ENCODE data around the gene EIF2AK3. TPM values are rescaled to one million over a fixed set of nuclear protein-coding genes. Genes with fewer than 3 reads are reported as not detected.

Gene EIF2AK3
- total RNA-seq, 1 experiment from 2014 or later = 21.8 TPM

DNA sequence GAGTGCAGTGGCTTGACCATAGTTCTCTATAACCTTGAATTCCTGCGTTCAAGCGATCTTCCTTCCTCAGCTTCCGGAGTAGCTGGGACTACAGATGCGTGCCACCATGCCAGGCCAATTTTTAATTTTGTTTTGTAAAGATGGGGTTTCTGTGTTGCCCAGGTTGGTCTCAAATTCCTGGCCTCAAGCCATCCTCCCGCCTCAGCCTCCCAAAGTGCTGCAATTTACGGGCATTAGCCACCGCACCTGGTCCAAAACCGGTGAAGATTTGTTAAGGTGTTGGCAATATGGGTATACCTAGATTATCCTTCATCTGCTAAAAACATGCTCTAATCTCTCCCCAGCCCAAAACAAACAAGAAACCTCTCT is 1.3 kb upstream of the EIF2AK3 start:
- intact Hi-C loops (cut with micrococcal nuclease) = no loop called here
- H3K36me3 Mint-ChIP-seq (ENCODE audit: insufficient read depth, unreplicated experiment) = no peaks in the 10 kb centered on the region
- DNase-seq (ENCODE audit: unreplicated experiment) = no peak
- no peaks in the 10 kb centered on the region for H3K4me1 Mint-ChIP-seq (ENCODE audit: insufficient read depth, unreplicated experiment)
- H3K4me3 Mint-ChIP-seq (ENCODE audit: unreplicated experiment) = no peak overlapping the region
- ChIA-PET CTCF (interaction anchor here (0.7 to 4.1 kb wide), 6 partner anchors 14 to 62 kb away, joined by 3 to 29 read pairs (median 4); partner anchors contain the start of gene RPIA), POLR2A (interaction anchor here (0.6 to 4.4 kb wide), 19 partner anchors 10 to 1504 kb away, joined by 3 to 119 read pairs (median 6); partner anchors contain the start of gene RPIA)
- no TSS peak for BruUV-seq (replicated peaks)
- H3K27me3 Mint-ChIP-seq (ENCODE audit: insufficient read depth, unreplicated experiment) = no peaks in the 10 kb centered on the region
- H3K27ac Mint-ChIP-seq (ENCODE audit: low read depth, unreplicated experiment) = no peak overlapping the region
- TF ChIP-seq, protein P1, sequence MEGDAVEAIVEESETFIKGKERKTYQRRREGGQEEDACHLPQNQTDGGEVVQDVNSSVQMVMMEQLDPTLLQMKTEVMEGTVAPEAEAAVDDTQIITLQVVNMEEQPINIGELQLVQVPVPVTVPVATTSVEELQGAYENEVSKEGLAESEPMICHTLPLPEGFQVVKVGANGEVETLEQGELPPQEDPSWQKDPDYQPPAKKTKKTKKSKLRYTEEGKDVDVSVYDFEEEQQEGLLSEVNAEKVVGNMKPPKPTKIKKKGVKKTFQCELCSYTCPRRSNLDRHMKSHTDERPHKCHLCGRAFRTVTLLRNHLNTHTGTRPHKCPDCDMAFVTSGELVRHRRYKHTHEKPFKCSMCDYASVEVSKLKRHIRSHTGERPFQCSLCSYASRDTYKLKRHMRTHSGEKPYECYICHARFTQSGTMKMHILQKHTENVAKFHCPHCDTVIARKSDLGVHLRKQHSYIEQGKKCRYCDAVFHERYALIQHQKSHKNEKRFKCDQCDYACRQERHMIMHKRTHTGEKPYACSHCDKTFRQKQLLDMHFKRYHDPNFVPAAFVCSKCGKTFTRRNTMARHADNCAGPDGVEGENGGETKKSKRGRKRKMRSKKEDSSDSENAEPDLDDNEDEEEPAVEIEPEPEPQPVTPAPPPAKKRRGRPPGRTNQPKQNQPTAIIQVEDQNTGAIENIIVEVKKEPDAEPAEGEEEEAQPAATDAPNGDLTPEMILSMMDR (IDR thresholded peaks at IDR 0.05; ENCODE audit: unreplicated experiment) = no peak
- no peaks in the 10 kb centered on the region for H3K9me3 Mint-ChIP-seq (ENCODE audit: unreplicated experiment)

DNA sequence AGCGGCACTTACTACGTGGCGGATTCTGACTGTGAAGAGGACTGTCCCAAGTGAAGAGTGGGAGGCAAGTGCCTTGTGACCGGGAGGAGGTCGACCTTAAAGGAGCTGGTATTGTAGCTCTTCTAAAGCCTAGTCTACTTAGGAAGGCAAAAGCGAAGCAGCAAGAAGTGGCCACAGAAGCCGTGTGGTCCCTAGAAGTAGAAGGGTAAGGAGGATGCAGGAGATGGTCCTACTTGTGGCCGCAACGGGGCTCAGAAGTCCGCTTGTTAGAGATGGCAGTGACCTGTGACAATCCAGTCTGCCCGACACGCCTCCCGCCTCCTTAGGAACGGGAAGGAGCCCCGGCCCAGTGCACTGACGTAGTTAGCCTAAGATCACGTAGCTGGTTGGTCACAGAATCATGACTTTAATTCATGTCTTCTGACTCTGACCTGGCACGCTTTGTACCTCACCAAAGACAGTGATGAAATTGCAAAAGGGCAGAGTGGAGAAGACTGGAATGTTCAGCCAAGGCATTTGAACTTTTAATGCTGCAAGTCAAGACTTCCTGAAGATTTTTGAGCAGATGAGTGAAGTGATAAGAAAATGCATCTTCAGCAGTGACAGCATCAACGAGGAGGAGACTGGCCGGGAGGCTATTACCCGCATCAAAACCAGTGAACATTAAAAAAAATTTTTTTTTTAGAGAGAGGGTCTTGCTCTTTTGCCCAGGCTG is 749 bp upstream of the EIF2AK3 start:
- Mint-ChIP-seq H3K27ac (ENCODE audit: low read depth, unreplicated experiment) (no peak overlapping the region), H3K36me3 (ENCODE audit: insufficient read depth, unreplicated experiment) (no peaks in the 10 kb centered on the region), H3K9me3 (ENCODE audit: unreplicated experiment) (no peaks in the 10 kb centered on the region), H3K4me3 (ENCODE audit: unreplicated experiment) (no peak overlapping the region), H3K4me1 (ENCODE audit: insufficient read depth, unreplicated experiment) (no peaks in the 10 kb centered on the region), H3K27me3 (ENCODE audit: insufficient read depth, unreplicated experiment) (no peaks in the 10 kb centered on the region)
- BruUV-seq (replicated peaks) = TSS peak; percentile 88
- POLR2A ChIA-PET = interaction anchor here (0.6 to 4.4 kb wide), 26 partner anchors 8 to 1503 kb away, joined by 3 to 119 read pairs (median 5); partner anchors contain the start of gene RPIA
- TF ChIP-seq, protein P1 (IDR thresholded peaks at IDR 0.05; ENCODE audit: unreplicated experiment) = no peak
- DNase-seq (ENCODE audit: unreplicated experiment) = peak; percentile 93
- intact Hi-C loops (cut with micrococcal nuclease) = loop anchor here (1.0 to 2.0 kb wide), 4 partner anchors 28 to 63 kb away; partner anchors contain the start of gene RPIA
- CTCF ChIA-PET = interaction anchor here (0.7 to 4.1 kb wide), 7 partner anchors 13 to 63 kb away, joined by 3 to 29 read pairs (median 3); partner anchors contain the start of gene RPIA

DNA sequence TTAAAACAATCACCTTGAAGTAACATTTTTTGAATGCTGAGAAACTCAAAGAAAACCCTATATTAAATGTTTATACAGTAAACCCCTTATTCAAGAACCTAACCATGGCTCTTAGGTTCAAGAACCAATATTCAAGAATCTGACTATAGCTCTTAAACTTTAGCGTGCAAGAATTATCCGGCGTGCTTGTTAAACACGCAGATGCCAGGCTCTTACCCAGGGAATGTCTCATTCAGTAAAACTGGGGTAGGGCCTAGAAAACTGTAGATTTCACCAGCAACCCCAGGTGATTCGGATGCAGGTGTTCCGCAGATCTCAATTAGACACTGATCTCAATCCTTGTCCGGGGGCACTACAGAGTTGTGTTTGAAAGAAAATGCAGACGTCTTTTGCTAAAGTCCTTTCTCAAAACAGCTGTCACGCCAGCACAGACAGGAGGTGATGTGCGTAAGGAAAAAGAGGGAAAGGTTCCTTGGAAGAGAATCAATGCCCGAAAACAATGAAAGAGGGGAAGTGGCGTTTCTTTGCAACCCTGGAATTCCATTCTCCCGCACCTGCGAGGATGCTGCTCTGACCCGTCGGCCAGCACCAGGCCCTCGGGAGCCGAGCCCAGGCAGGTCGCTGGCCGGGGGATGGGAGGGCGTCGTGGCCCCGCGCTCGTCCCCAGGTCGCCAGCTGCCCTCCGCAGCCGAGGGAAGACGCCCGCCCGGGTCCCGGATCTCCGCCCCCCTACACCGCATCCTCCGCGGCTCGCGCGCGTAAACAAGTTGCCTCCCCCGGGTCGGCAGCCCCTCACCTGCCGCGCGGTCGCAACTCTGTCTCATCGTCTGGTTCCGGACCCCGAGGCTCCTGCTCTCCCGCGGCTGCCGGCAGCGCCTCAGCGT is 851 bp downstream of the EIF2AK3 start:
- H3K4me3 Mint-ChIP-seq (ENCODE audit: unreplicated experiment) = no peak overlapping the region
- POLR2A ChIA-PET = interaction anchor here (0.6 to 4.4 kb wide), 15 partner anchors 10 to 87 kb away, joined by 3 to 119 read pairs (median 6); partner anchors contain the start of gene RPIA
- TF ChIP-seq, protein P1 (IDR thresholded peaks at IDR 0.05; ENCODE audit: unreplicated experiment) = no peak
- H3K27ac Mint-ChIP-seq (ENCODE audit: low read depth, unreplicated experiment) = no peak overlapping the region
- no peaks in the 10 kb centered on the region for H3K4me1 Mint-ChIP-seq (ENCODE audit: insufficient read depth, unreplicated experiment)
- intact Hi-C loops (cut with micrococcal nuclease) = loop anchor here (1.0 to 2.0 kb wide), 4 partner anchors 26 to 65 kb away; partner anchors contain the start of gene RPIA
- no peaks in the 10 kb centered on the region for H3K36me3 Mint-ChIP-seq (ENCODE audit: insufficient read depth, unreplicated experiment)
- CTCF ChIA-PET = interaction anchor here (0.5 to 4.1 kb wide), 3 partner anchors 13 to 48 kb away, joined by 3 to 29 read pairs (median 5); no protein-coding TSS in a partner anchor
- H3K9me3 Mint-ChIP-seq (ENCODE audit: unreplicated experiment) = no peaks in the 10 kb centered on the region
- TSS peak; percentile 47 for BruUV-seq (replicated peaks)
- H3K27me3 Mint-ChIP-seq (ENCODE audit: insufficient read depth, unreplicated experiment) = no peaks in the 10 kb centered on the region
- peak; percentile 16 for DNase-seq (ENCODE audit: unreplicated experiment)

All from MCF 10A (cell line).